TTC549 (cell line): ENCODE data around the gene WNK2.

ENCODE experiments used
- FAIRE-seq: peaks from 2 replicates; lab custom pipeline; 2012; peaks lifted over from hg19 to GRCh38; lab: Jason Lieb, UNC

WNK2 gene

DNA sequence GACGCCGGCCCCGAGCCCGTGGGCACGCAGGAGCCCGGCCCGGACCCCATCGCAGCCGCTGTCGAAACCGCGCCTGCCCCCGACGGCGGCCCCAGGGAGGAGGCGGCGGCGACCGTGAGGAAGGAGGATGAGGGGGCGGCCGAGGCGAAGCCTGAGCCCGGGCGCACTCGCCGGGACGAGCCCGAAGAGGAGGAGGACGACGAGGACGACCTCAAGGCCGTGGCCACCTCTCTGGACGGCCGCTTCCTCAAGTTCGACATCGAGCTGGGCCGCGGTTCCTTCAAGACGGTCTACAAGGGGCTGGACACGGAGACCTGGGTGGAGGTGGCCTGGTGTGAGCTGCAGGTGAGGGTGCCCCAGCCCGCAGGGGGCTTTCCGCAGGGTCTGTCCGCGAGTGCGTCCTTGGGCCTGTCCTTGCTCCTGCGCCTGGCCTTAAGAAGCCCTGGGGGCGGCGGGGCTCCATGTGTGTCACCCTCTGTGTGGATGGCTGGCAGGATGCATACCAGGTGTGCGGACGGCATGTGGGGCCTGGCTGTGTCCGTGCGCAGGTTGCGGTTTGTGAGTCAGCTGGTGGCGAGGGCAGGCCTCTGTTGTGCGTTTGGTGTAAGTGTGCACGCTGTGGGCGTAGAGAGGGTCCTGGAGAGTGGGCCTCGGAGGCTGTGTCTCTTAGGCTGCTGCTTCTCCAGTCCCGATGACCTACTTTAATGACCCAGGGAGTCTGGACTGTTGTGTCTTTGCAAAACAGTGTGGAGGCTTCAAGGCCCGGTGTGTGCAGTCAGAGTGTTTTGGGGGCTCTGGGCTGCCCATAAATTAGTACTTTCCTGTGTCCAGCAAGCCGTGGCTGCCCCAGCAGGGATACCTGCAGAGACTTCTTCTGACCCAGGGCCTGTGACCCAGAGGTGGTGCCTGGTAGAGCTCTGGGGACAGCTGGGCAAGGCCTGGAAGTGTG, 1.6 kb downstream of the WNK2 start:
- no peak for FAIRE-seq

DNA sequence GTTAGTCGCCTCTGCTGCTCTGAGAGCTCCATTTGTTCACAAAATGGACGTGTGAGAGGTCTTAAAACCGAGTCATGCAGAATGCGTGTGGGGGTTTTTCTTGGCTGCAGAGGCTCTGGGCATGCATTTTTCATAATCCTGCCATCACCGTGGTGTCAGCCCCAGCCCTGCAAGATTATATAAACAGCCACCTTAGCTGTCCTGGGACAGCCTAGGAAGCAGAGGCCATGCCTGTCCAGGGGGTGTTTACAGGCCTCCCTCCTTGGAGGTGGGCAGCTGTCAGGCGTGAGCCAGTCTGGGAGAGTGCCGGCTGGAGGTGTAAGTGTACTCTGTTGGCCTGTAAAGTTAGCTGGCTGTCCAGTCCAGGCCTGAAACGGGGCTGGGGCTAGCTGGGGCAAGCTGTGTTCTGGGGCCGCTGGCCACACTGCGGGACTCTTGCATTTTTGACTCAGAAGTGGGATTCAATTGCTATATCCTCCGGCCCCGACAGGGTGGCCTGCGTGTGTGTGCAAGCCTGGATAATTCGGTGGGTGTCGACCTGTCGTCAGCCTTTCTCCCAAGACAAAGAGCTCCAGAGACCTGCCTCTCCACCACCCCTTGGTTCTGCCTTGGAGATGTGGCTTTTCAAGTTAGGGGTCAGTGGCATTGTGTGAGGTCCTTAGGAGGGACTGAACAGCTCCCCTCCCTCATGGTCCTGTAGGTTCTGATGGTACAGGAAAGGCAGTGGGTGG, 2.4 kb downstream of the WNK2 start:
- no peak for FAIRE-seq

DNA sequence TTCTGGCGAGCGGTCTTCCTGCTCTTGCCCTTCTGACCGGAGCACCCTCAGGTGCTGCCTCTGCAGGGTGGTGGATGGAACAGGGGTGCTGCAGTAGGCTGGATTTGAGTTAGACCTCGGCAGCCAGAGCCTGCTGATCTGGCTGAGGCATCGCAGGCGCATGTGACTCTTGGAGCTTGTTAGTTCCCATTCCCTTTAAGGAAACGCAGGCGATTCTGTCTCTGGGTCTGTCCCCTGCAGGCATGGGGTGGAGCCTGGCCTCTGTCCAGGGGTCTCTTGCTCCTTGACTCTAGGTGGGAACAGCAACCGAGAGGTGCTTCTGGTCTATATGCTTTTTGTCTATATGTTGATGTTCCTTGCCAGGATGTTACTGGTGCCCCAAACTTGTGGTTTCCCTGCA, 3.1 kb downstream of the WNK2 start:
- FAIRE-seq: no peak

DNA sequence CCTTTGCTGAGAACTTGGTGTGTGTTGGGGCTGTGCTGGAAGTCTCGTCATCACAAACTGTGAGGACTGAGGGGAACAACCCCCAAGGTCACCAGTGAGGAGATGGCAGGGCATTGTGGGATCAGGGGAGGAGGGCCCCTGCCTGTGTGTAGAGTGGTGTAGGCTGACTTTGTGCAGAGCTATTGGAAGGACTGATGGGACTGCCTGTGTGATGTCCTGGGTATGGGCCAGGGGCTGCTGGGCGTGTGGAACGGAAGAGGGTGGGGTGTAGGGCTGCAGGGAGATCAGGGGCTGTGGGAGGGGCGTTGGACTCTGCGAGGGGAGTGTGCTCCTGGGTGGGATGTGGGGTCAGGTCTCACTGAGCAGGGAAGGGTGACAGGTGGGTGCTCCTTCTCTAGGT, 3.6 kb downstream of the WNK2 start:
- FAIRE-seq: no peak

DNA sequence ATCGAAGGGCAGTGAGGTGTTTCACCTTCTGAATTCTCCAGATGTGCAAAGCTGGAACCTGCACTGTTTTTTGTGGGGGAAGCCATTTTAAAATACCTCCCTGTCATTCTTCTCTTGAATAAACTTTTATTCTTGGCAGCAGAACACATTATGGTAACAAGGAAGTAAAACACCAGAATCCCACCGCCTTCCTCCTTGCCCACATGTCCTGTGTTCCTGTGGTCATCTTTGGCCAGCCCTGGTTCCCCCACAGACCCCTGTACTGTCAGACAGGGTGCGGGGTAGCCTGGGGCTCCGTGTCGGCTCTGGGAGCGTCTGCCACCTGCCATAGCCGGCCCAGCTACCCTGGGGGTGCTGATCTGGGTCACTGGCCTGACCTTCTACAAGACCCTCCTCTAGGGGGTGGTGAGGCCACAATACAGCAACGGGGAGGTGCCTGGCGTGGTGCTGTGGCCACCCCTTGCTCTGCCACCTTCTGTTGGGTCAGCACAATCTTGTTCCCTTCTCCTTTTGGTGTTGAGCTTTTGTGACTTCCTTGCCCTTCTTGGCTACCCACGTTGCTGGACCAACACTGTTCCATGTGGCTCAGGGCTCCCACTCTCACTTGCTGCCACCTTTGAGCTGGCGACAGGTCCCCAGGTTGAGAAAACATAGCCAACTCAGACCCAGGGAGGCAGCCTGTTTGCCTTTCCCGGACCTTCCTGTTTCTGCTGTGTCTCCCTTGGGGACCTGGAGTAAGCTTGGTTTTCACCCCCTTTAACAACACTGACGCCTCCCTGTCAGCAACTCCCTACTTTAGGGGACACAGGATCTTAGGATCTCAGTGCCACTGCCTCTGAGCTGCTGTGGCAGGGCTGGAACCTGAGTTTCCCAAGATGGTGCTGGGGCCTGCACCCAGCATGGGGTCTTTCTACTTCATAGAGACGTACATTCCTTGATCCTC, 4.8 kb downstream of the WNK2 start:
- no peak for FAIRE-seq

DNA sequence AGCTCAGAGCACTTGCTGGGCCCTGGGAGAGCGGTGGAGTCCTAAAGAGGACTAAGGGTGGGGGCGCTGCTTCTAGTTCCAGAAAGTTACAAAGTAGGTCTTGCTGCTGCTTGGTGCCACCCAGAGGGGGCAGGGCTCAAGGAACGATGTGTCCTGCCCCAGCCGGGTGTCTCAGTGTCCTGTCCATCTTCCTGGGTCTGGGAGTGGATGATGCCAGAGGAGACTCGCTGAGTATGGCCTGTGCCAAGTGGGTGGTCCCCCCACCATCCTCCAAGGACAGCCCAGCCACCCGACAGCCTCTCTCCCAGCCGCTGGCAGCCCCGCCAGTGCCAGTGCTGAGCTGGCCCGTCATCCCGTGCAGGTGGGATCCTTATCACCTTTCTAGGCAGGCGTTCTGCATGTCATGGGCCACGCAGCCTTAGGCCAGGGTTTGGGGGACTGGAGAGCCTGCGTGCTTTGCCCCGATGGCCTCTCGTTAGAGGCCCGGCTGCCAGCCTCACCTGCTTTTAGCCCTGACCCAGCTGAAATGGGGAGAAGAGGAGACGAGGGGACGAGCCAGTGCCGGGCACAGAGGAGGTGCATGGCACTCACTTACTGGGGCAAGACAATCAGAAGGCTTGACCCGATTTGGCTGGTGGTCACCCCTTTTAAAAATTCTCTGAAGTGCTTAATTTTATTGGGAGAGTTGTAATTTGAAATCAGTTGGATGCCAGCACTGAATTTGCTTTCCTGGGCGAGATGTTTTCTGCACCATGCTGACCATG, 5.6 kb downstream of the WNK2 start:
- FAIRE-seq: no peak

DNA sequence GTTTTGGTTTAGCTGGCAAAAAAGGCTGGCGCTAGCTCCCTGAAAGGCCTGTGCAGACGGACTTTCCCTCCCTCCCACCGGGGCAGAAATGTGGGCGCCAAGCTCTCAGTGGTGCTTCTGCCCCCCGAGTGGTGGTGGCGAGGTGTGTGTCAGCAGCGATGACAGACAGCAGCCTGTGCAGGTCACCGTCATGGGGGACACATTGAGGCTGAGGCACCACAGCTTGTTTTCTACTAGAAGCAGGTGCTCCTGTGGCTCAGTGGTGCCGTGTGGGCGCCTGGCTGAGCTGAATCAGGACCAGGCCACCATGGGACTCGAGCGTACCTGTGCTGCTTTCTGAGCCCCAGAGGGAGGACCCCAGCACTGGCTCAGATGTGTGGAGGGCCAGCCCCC, 6.2 kb downstream of the WNK2 start:
- no peak for FAIRE-seq

DNA sequence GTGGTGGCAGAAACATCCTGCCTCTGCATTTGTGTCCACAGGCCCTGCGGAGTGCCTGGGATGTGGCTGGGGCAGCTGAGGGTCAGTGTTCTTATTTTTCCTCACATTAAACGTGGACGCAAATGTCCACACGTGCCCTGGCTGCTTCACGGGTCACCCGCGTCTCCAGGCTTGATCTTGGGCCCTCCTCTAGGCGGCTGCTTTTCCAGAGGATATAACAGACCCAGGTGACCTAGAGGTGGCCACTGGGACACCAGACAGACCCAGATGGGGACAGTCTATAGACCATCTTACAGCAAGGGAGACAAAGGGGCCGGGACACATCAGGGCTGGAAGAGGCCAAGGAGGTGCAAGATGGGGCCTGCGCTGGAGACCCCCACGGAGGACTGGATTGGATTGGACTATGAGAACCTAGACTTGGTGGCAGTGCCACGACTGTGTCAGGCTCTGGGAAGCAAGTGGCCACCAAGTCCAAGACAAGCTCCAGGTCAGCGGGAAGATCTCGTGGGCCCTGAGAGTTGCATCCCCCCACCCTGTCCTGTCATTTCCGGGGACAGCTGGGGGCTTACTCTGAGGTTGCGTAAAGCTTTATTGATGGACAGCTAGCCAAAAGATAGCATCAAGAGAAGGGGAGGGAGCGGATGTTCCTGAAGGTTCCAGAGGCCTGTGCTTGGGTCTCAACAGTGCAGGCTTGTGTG, 6.9 kb downstream of the WNK2 start:
- no peak for FAIRE-seq

DNA sequence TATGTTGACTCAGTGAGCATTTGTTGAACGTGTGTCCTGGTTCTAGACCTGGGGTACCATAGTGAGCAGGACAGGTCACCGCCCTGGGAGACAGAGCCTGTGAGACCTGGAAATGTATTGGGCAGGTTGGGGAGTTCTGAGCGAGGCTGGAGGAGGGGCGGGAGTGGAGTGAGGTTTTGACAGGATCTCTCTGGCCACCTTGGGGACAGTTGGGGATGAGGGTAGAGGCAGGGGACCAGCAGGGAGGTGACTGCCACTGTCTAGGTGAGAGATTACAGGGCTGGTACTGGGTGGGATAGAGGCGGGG, 7.4 kb downstream of the WNK2 start:
- no peak for FAIRE-seq

DNA sequence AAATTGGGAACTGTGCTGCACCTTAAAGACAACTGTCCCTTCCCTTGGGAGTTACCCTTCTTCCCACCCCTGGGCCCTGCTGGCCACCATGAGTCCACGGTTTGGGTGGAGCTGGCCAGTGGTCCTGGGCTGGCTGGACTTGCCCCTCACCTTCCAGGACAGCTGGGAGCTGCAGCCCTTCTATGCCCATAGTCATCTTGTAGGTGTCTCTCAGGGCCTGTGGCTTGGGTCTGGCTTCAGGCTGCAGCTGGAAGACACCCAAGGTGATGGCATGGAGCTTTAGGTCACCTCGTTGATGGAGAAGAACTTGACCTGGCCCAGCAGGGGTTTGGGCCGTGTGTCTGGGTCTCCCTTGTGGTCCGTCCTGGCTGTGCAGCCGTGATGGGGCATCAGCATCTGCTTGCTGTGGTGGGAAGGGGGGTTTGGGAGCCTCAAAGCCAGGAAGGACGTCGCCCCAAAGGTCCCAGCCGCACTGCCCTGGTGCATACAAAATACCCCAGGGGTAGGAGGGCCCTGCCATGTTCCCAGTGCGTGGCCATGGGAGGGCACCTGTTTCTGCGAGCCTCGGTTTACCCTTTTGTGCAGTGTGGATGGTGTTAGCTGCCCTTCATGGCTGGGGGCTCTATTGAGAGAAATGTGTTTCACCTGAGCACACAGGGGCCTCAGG, 8.9 kb downstream of the WNK2 start:
- FAIRE-seq: no peak

DNA sequence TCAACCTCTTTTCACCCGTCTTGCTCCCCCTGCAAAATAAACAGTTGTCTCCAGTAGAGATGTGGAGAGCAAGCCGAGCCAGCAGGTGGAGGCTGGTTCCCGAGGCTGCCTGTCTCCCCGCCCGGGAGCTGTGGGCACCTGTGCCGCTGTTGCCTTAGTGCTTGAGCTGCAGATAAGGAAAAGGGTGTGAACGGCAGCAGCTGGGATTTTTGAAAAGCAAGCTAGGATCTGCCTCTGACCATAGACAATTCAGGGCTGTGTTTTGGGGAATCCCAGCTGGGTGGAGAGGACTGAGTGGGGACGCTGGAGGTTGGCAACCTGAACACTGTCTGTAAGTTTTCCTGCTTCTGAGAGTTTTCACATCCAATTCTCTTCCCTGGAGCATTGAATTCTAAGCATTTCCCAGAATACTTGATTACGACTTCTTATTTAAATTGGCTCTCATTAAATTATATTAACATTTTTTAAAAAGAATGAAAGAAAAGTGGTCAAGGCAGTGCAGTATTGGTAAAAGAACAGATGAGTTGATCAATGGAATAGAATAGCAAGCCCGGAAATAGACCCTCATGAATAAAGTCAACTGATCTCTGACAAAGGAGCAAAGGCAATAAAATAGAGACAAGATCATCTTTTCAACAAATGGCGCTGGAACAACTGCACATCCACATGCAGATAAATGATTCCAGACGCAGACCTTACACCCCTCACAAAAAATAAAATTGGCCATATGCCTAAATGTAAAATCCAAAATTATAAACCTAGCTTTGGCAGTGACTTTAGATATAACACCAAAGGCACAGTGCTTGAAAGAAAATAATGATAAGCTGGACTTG, 9.7 kb downstream of the WNK2 start:
- no peak for FAIRE-seq

DNA sequence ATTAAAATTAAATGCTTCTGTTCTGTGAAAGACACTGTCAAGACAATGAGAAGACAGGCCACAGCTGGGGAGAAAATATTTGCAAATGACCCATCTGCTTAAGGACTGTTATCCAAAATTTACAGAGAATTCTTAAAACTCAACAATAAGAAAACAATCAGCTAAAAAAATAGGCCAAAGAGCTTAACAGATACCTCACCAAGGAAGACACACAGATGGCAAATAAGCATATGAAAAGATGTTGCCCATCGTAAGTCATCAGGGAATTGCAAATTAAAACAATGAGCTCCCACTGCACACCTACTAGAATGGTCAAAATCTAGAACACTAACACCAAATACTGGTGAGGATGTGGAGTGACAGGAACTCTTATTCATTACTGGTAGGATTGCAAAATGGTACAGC, 10.3 kb downstream of the WNK2 start:
- FAIRE-seq: no peak

DNA sequence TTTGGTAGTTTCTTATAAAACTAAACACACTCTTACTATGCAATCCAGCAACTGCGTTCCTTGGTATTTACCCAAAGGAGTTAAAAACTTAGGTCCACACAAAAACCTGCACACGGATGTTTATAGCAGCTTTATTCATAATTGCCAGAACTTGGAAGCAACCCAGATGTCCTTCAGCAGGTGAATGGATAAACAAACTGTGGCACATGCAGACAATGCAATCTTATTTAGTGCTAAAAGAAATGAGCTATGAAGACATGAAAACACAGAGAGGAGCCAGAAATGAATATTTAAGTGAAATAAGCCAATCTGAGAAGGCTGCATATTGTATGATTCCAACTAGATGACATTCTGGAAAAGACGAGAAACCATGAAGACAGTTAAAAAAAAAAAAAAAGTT, 10.7 kb downstream of the WNK2 start:
- FAIRE-seq: no peak

DNA sequence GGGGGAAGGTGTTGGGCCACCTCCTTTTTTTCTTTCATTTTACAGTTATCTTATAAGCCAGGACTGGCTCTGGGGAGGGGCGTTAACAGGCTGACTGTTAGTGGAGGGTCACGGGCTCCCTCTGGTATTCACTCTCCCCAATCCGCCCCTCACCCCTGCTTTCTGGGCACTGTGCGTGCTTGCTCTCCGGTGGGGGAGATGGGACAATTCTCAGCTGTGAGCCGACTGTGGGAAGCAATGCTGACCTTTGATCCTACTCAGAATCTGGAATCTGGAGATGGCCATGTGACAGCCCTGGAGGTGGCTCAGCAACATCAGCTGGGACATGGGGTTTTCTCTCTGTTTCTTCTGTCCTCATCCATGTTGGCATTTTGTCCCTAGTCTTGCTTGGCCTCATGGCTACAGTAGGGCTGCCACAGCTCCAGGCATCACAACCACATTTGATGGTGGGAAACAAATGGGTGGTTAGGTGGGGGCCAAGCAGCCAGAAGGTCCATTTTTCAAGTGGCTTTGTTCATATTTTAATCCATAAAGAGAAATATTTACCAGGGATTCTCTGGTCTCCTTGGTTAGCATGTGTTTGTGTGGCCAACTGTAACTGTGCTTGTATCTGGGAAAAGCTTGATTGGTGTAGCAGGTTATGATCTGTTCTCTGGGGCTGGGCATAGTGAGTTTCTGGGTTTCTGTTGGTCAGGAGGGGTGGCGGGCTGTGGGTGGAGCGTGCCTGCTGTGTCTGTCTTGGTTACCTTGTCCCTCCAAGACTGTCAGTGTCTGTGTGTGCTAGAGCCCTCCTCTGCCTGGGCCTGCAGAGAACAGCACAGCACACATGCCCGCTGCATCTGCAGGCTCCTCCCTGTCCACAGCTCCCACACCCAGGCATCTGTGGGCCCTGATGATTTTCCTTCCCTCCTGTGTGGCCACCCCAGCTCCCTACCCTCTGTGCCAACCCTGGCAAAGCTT, 12.4 kb downstream of the WNK2 start:
- no peak for FAIRE-seq

DNA sequence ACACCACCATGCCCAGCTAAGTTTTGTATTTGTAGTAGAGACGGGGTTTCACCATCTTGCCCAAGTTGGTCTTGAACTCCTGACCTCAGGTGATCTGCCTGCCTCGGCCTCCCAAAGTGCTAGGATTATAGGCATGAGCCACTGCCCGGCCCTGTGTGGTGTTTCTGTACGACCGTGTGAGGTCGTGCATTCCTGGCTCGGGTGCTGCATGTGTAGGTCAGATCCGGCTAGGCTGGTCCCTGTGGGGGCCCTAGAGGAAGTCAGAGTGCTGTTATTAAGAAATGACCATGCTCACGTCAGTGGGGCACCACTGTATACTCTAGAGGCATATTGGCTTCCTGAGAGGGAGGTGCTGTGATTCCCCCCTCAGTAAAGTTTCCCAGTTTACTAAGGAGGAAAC, 13.7 kb downstream of the WNK2 start:
- FAIRE-seq: no peak

DNA sequence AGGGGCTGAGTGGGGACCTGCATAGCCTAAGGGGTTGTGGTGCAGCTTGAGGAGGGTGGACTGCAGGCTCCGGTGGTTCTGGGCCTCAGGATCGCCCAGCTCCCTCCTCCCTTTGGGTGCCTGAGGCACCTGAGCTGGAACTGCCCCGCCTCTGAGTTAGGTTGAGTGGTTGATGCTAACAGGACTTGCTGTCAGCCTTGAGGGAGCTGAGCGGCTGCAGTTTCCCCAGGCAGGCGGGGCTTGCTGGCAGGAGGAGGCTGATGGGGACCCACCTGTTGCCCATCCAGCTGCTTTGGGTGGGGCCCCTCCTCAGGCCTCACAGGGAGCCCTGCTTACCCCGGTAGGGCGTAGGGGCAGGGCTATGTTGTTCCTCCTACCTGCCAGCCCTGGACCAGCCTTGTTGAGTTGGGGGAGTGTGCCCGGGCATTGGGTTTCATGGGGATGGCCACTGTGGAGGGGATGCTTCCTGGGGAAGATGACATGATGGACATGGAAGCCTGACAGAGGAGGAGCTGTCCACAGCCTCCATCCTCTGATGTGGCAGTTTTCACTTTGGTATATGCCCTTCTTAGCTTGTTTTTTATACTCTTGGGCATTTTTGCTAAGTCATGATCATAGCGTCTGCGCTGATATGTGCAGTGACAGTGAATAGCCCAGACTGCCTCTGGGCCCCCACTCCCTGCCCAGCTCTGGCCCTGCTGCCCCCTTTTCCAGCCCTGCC, 14.3 kb downstream of the WNK2 start:
- no peak for FAIRE-seq

DNA sequence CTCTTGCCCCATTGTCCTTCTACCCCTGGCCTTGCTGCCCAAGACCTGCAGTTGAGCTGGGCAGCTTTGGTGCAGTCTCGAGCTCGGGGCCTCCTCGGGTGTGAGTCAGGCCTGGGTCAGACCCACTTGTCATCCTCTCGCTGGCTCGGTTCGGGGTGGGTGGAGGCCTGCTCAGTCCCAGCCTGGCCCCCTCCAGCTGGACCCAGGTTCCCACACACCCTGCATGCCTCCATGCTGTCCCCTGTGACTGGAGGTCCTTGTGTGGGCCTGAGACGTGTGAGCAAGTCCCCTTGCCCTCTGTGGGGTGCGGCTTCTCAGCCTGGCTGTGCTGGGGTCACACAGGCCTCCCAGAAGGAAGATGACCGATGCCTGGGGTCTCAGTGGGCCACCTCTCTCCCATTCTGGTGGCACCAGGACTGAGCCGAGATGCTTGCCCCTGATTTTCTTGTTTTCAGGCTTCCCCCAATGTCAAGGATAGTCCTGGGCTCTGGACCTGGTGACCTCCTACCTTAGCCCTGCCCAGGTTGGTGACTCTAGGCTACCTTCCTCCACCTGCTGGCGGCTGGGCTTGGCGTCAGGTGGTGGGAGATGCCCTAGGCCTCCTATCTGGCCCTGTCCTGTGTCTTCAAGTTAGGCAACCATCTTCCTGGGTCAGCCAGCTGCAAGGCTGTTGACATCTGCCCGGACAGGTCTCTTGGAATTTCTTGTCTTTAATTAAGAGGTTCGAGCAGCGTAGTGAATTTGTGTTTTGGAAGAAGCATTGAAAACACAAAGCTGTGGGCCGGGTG, 15.1 kb downstream of the WNK2 start:
- FAIRE-seq: no peak
